ENCODE results near the gene CCDC157.

DNA sequence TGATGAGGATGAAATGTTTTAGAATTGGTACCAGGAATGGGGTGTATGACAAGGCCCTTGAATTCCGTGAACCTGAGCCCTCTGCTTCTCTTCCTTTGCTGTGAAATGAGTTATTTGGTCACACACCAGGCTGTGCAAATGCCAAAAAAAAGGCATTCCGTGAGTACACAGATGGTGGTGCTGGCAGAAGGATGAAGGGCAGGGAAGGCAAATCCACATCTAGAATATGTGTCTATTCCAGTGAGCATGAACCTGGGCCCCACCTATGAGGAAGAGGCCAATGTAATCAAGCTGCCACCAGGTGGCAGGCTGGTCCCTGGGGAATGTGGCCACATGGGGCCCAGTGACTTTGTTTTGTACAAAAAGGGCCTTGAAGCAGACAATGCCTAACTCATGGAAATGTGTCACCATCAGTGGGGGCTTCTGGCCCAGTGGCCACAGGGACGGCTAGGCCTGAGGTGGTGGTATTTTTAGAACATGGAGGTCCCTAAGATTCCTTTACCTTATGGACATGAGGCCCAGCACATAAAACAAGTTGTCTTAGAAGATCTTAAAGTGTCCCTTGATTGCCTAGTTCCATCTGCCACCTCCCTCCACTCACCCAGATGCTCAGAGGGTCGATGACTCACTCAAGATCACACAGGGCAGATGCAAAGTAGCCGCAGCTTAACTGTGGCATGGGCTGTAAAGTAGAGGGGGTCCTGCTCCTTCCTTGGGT, 34.3 kb downstream of the CCDC157 start:
- TF ChIP-seq, protein P1, sequence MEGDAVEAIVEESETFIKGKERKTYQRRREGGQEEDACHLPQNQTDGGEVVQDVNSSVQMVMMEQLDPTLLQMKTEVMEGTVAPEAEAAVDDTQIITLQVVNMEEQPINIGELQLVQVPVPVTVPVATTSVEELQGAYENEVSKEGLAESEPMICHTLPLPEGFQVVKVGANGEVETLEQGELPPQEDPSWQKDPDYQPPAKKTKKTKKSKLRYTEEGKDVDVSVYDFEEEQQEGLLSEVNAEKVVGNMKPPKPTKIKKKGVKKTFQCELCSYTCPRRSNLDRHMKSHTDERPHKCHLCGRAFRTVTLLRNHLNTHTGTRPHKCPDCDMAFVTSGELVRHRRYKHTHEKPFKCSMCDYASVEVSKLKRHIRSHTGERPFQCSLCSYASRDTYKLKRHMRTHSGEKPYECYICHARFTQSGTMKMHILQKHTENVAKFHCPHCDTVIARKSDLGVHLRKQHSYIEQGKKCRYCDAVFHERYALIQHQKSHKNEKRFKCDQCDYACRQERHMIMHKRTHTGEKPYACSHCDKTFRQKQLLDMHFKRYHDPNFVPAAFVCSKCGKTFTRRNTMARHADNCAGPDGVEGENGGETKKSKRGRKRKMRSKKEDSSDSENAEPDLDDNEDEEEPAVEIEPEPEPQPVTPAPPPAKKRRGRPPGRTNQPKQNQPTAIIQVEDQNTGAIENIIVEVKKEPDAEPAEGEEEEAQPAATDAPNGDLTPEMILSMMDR (IDR thresholded peaks at IDR 0.05) = peak; percentile 64
- TF ChIP-seq EZH2phosphoT487 (IDR thresholded peaks at IDR 0.05) (no peak), EZH2 (IDR thresholded peaks at IDR 0.05) (no peak)

Measured in neural progenitor cell (in vitro differentiated cells).